Endothelial cell of umbilical vein (primary cell): ENCODE data around the gene RPS14.

Experiments used
- CTCF ChIP-seq, 2 donors: IDR thresholded peaks; 1 replicate in 1 of 2; 2 replicates in 1 of 2; pipeline ENCODE4 v1.5.1; 2011; ENCODE audit warnings: low read length in 2 of 2, mild to moderate bottlenecking in 2 of 2, moderate library complexity in 2 of 2, control low read depth in 1 of 2, inconsistent platforms in 1 of 2, low read depth in 1 of 2; ENCODE audit not compliant: insufficient read depth in 1 of 2; ENCODE audit errors: extremely low read depth in 1 of 2
- EZH2 ChIP-seq: IDR thresholded peaks from 2 replicates; pipeline ENCODE4 v1.6.1; 2012; ENCODE audit warnings: borderline replicate concordance, low read depth, mild to moderate bottlenecking, moderate library complexity, low read length, inconsistent platforms; ENCODE audit not compliant: severe bottlenecking
- FOS ChIP-seq: IDR thresholded peaks from 2 replicates; pipeline ENCODE4 v1.6.1; 2011; ENCODE audit warnings: mild to moderate bottlenecking, low read length, moderate library complexity, borderline replicate concordance; ENCODE audit not compliant: insufficient read depth
- POLR2A ChIP-seq: IDR thresholded peaks from 2 replicates; pipeline ENCODE4 v1.6.1; 2012; ENCODE audit warnings: low read depth, mild to moderate bottlenecking, control low read depth, low read length
- POLR2AphosphoS5 ChIP-seq: IDR thresholded peaks from 2 replicates; pipeline ENCODE4 v1.6.1; 2012; ENCODE audit warnings: low read depth, mild to moderate bottlenecking, control low read depth, low read length, moderate library complexity; ENCODE audit not compliant: insufficient read depth

- no peak for TF ChIP-seq CTCF (IDR thresholded peaks at IDR 0.05; ENCODE audit: extremely low read depth in 1 of 2, insufficient read depth in 1 of 2, low read depth in 1 of 2, low read length in 2 of 2)
- no peak for TF ChIP-seq EZH2
- TF ChIP-seq POLR2A = no peak
- TF ChIP-seq POLR2AphosphoS5 = no peak
- no peak for TF ChIP-seq FOS
Measured at GRCh38 chr5:150397146-150397781, 52.3 kb downstream of the RPS14 start.
